Measurements from ENCODE around the gene CYP2S1. TPM values are rescaled to one million over a fixed set of nuclear protein-coding genes. Genes with fewer than 3 reads are reported as not detected.

Gene CYP2S1
- total RNA-seq, 4 donors from 2014 or later: 1.1 to 2.1 (median 1.2) TPM; not detected in 1

- H3K36me3 ChIP-seq: peaks cover 0 to 100% of the 10 kb centered on the region in 2 donors
- ATAC-seq: no peak
- H3K9me3 ChIP-seq: no peaks in the 10 kb centered on the region
- no peak overlapping the region for H3K27ac ChIP-seq
- H3K4me1 ChIP-seq: no peaks in the 10 kb centered on the region
- TF ChIP-seq EP300 (IDR thresholded peaks at IDR 0.05) (no peak), CTCF (IDR thresholded peaks at IDR 0.05) (no peak), POLR2AphosphoS5 (IDR thresholded peaks at IDR 0.05) (no peak), POLR2A (IDR thresholded peaks at IDR 0.05) (no peak)
- H3K4me3 ChIP-seq: no peak overlapping the region
- no peaks in the 10 kb centered on the region for H3K27me3 ChIP-seq
- 71% methylated on average over 4 of the region's 6 CpGs; no CpG with 5 or more reads in 1 of the 2 donors for WGBS, 2 donors (ENCODE audit: low coverage in 1 of 2)
Observed at GRCh38 chr19:41253660-41254059, 60.6 kb downstream of the CYP2S1 start.

- H3K4me1 ChIP-seq: no peaks in the 10 kb centered on the region
- no peak overlapping the region for H3K27ac ChIP-seq
- H3K9me3 ChIP-seq: no peaks in the 10 kb centered on the region
- no peak overlapping the region for H3K4me3 ChIP-seq
- no peak for ATAC-seq
- peaks cover 0 to 100% of the 10 kb centered on the region in 2 donors for H3K36me3 ChIP-seq
- TF ChIP-seq CTCF (IDR thresholded peaks at IDR 0.05): no peak
- H3K27me3 ChIP-seq: no peaks in the 10 kb centered on the region
Observed at GRCh38 chr19:41255171-41255570, 62.2 kb downstream of the CYP2S1 start.

Other genes starting within 250 kb of the CYP2S1 start
- gene CYP2B6, start 201.9 kb upstream of the CYP2S1 start, total RNA-seq: not detected
- not detected for gene CYP2A13, start 104.8 kb upstream of the CYP2S1 start, total RNA-seq
- gene CYP2F1, start 78.8 kb upstream of the CYP2S1 start, total RNA-seq: not detected
- gene AXL, start 26.0 kb downstream of the CYP2S1 start, total RNA-seq: 100 to 1,000 TPM; 129 to 232 (median 166) TPM
- gene HNRNPUL1, start 71.2 kb downstream of the CYP2S1 start, total RNA-seq: 100 to 1,000 TPM; 142 to 204 (median 160) TPM
- gene CCDC97, start 117.0 kb downstream of the CYP2S1 start, total RNA-seq: 10 to 100 TPM; 11.6 to 18.9 (median 15.9) TPM
- 10 to 100 TPM; 12.9 to 39.3 (median 22.1) TPM for gene TGFB1, start 160.7 kb downstream of the CYP2S1 start, total RNA-seq
- gene B9D2, start 170.9 kb downstream of the CYP2S1 start, total RNA-seq: 10 to 100 TPM in 1 of 4 donors, 1 to 10 TPM in 3; 5.2 to 10.1 (median 6.7) TPM
- 10 to 100 TPM in 2 of 4 donors, 1 to 10 TPM in 2; 7.9 to 17.5 (median 13.3) TPM for gene TMEM91, start 183.3 kb downstream of the CYP2S1 start, total RNA-seq
- gene EXOSC5, start 204.1 kb downstream of the CYP2S1 start, total RNA-seq: 10 to 100 TPM; 11.4 to 16.0 (median 14.2) TPM
- gene BCKDHA, start 204.6 kb downstream of the CYP2S1 start, total RNA-seq: 10 to 100 TPM; 35.0 to 47.9 (median 38.3) TPM
- gene B3GNT8, start 234.2 kb downstream of the CYP2S1 start, total RNA-seq: 1 to 10 TPM; 1.9 to 6.1 (median 2.7) TPM
- gene DMAC2, start 246.7 kb downstream of the CYP2S1 start, total RNA-seq: 10 to 100 TPM; 37.6 to 67.0 (median 51.4) TPM
- gene ERICH4, start 249.9 kb downstream of the CYP2S1 start, total RNA-seq: not detected

Measured in gastroesophageal sphincter (tissue), 4 donors.